Tongue (tissue), 2 donors: ENCODE data around the gene PPARD. TPM values are rescaled to one million over a fixed set of nuclear protein-coding genes. Genes with fewer than 3 reads are reported as not detected.
"Not testable (repeated sequence)": the region's sequence is repeated elsewhere in the genome, so short reads cannot be mapped to it uniquely, and the experiment has no call there.

ENCODE experiments used
- DNase-seq: peaks from one replicate; pipeline ENCODE4 v3.0.0-alpha.2; 2015
- total RNA-seq: library from RNA; depleted of rRNA; stranded (reverse); fragments of >200 nt; gene quantifications from one replicate; pipeline ENCODE4 v1.2.3, GENCODE V29; 2014

PPARD gene
- total RNA-seq, 1 donor from 2014 or later = 10.6 TPM

DNA sequence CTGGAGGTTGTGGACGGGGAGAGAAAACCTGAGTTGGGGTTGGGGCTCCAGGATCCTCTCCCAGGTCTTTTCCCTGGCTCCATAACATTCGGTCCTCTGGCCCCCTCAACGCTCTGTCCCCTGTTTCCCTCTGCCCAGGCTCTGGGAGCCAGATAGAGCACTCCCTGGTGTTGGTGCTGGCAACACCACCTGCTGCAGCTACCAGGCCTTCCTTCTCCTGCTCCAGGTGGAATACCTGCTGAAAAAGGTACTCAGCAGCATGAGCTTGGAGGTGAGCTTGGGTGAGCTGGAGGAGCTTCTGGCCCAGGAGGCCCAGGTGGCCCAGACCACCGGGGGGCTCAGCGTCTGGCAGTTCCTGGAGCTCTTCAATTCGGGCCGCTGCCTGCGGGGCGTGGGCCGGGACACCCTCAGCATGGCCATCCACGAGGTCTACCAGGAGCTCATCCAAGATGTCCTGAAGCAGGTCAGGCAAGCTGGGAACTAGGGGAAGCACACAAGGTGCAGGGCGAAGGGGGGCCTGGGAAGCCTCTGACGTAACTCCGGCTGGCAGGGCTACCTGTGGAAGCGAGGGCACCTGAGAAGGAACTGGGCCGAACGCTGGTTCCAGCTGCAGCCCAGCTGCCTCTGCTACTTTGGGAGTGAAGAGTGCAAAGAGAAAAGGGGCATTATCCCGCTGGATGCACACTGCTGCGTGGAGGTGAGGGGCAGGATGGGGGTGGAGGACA lies 30.1 kb upstream of the PPARD start:
- no peak for DNase-seq

DNA sequence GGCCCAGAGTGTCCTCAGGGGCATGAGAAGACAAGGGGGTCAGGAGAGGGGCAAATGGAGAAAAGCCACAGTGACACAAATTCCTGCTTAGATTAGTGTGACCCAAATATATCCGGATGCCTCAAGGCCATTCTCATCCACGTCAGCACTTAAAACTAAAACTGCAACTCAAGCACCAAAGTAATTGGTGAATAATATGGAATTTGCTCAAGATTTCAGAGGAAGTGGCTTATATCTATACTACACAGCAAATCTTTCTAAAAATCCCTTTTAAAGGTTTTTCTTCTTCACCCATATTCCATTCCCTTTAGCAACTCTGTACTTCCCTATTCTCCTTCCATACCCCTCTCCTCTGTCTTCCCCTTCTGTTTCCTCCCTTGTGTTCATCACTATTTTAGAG lies 29.6 kb upstream of the PPARD start:
- DNase-seq = no peak

DNA sequence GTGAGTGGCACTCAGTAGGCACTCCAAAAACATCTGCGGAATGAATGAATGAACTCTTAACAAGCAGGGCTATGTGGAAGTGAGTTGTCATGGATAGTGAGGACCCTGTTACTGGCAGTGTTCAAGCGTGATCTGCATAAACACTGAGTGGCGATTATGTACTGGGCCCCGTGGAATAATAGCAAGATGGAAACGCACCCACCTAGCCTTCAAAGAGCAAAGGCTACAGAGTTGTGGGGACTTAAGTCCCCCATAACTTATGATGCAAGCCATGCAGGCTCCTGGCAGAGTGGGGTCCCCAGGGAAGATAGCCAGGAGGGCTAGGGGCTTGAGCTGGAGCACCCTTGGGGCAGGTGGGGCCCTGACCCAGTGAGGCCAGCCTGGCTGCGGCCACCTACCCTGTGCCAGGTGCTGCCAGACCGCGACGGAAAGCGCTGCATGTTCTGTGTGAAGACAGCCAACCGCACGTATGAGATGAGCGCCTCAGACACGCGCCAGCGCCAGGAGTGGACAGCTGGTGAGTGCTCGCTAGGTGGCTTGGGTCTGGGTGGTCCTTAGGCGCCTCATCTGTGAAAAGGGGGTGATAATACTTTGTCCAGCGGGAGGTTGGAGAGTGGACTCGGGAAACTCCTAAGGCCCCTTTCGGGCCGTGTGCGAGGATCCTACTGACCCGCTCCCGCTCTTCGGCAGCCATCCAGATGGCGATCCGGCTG lies 24.7 kb upstream of the PPARD start:
- peak; percentile 61 for DNase-seq

DNA sequence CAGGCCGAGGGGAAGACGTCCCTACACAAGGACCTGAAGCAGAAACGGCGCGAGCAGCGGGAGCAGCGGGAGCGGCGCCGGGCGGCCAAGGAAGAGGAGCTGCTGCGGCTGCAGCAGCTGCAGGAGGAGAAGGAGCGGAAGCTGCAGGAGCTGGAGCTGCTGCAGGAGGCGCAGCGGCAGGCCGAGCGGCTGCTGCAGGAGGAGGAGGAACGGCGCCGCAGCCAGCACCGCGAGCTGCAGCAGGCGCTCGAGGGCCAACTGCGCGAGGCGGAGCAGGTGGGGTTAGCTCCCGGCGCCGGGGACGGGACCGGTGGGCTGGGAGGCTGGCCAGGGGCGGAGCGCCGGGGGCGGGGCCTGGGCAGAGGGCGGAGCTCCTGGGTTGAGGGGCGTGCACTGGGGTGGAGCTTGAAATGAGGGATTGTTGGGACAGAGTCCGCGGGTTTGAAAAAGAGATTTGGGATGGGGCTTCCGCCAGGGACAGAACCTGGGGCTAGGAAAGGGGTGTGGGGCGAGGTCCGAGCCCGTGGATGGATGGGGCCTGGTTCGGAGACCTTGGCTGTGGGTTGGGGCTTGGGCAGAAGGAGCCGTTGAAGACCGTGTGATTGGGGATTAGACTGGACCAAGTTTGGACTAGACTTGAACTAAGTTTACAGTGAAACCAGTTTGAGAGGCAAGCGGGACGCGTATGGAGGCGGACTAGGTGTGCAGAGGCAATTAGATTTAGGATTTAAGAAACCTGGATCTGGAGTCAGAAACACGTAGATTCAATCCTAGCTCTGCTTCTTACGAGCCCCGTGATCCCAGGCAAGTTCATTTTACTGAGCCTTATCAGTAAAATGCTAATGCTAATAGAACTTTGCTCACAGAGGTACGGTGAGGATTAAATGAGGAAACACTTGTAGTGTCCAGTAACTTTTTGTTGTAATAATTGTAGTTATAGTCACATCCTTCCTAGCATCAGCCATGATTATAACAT lies 23.9 kb upstream of the PPARD start:
- peak; percentile 93 for DNase-seq

DNA sequence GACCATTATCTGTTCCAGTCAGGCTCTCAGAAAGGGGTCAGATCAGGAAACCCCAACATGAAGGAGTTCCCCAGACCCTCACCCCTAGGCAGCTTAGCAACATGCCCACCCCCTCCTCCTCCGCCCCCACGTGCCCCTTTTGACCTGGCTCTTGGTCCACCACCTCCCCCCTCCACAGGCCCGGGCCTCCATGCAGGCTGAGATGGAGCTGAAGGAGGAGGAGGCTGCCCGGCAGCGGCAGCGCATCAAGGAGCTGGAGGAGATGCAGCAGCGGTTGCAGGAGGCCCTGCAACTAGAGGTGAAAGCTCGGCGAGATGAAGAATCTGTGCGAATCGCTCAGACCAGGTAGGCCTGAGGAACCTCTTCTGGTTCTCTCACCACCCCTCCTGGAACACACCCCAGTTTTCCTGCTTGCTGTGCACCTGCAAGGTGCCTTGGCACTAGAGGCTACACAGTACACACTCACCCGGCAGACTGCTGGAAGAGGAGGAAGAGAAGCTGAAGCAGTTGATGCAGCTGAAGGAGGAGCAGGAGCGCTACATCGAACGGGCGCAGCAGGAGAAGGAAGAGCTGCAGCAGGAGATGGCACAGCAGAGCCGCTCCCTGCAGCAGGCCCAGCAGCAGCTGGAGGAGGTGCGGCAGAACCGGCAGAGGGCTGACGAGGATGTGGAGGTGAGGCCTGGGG lies 22.9 kb upstream of the PPARD start:
- no peak for DNase-seq

DNA sequence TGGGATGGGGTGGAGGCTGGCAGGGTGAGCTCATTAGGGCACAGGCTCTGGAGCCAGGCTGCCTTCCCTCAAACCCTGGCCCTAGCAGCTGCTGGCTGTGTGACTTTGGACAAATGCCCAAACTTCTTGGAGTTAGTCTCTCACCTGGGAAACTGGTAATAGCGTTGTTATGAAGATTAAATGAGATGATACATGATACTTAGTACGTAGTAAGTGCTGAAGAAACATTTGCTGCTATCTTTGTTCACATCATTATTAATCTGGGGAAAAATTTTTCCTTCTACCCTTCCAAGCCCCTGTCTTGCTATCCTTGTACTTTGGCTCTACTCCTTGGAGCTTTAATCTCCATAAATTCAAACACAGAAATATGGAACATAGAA lies 22.3 kb upstream of the PPARD start:
- DNase-seq = no peak

DNA sequence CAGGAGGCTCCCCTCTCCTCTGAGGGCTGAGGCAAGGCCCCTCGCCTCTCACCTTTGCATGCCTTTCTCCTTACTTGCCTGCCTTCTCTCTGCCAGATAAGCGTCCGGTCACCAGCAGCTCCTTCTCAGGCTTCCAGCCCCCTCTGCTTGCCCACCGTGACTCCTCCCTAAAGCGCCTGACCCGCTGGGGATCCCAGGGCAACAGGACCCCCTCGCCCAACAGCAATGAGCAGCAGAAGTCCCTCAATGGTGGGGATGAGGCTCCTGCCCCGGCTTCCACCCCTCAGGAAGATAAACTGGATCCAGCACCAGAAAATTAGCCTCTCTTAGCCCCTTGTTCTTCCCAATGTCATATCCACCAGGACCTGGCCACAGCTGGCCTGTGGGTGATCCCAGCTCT lies 21.3 kb upstream of the PPARD start:
- no peak for DNase-seq

DNA sequence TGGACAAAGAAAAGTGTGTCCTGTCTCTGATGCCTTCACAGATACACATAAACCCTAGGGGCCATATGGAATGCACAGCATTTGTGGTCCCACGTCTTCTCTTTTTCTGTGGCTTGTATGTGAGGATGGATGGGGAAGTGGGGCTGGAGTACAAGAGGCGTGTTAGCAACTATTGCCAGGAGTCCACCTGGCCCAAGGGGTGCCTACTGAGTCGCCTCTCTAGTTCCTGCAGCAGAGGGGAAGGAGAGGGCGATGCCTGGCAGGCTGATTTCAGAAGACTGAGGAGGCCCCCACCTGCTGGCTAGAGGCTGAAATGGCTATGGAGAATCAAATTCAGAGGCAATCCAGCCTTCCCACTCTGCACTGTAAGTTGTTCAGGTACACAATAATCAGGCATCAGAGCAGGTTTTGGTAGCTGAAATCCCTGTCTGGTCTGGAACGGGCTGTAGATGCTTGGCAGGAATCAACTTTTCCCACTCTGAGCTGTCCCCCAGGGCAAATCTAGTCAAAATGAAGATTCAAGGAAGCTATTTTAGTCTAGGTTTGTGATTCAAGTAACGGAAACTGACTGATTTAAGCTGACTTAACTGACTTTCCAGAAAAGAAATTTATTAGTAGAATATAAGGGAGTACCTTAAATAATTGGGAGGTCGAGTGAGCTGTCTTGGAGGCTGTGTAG lies 14.9 kb upstream of the PPARD start:
- peak; percentile 59 for DNase-seq

DNA sequence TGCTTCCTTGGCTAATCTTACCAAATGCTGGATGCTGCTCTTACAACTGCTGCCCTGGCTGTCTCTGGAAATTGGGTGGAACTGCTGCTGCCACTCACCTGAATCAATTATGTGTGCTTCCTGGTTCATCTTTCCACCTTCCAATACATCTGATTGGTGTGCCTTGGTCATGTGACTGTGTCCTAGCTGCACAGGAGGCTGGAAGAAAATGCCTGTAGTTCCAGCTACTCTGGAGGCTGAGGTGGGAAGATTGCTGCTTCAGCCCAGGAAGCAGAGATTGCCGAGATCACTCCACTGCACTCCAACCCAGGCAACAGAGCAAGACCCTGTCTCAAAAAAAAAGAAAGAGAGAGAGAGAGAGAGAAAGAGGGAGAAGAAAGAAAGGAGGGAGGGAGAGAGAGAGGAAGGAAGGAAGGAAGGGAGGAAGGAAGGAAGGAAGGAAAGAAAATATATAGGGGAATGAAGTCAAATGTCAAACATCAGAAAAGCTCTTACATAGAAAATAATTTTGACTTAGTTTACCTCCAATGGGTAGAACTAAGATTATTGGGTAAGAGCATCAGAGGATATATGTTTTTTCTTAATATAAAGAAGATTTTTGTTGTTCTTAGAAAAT lies 14.1 kb upstream of the PPARD start:
- DNase-seq = no peak

DNA sequence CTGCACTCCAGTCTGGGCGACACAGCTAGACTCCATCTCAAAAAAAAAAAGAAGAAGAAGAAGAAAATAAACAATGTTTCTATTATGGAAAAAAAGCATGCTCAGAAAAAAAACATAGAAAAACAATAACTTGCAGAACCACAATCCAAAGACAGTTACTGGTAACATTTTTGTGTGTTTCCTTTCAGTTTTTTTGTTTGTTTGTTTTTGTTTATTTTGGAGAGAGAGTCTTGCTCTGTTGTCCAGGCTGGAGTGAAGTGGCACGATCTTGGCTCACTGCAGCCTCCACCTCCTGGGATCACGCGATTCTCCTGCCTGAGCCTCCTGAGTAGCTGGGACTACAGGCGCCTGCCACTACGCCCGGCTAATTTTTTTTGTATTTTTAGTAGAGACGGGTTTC lies 13.4 kb upstream of the PPARD start:
- DNase-seq = not testable (repeated sequence)

DNA sequence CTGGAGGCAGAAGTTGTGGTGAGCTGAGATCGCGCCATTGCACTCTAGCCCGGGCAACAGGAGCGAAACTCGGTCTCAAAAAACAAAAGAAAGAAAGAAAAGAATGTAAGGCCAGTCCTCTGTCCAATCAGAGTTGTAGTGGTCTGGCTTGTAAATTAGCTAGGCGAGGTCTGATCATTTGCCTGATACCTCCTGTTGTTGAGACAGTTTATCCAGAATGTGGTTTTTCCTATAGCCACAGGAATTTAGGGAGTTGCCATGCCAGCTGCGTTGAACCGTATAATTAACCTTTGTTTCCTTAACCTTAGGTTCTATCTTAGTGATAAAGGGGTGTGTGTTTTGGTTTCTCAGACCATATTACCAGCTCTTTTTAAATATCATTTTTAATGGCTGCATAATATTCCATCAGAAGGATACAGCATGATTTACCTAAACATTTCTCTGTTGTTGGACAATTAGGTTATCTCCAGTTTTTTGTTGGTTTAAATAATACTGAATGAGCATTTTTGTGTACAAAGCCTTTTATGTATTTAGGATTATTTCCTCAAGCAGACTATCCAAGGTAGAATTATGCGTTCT lies 11.7 kb upstream of the PPARD start:
- DNase-seq = no peak

DNA sequence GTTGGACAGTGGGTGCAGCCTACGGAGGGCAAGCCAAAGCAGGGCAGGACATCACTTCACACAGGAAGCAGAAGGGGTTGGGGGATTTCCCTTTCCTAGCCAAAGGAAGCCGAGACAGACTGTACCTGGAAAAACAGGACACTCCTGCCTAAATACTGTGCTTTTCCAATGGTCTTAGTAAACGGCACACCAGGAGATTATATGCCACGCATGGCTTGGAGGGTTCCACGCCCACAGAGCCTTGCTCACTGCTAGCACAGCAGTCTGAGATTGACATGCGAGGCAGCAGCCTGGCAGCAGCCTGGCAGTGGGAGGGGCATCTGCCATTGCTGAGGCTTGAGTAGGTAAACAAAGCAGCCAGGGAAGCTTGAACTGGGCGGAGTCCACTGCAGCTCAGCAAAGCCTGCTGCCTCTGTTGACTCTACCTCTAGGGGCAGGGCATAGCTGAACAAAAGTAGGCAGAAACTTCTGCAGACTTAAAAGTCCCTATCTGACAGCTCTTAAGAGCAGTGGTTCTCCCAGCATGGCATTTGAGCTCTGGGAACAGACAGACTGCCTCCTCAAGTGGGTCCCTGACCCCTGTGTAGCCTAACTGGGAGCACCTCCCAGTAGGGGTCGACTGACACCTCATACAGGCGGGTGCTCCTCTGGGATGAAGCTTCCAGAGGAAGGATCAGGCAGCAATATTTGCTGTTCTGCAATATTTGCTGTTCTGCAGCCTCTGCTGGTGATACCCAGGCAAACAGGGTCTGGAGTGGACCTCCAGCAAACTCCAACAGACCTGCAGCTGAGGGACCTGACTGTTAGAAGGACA lies 10.1 kb upstream of the PPARD start:
- DNase-seq = not testable (repeated sequence)

DNA sequence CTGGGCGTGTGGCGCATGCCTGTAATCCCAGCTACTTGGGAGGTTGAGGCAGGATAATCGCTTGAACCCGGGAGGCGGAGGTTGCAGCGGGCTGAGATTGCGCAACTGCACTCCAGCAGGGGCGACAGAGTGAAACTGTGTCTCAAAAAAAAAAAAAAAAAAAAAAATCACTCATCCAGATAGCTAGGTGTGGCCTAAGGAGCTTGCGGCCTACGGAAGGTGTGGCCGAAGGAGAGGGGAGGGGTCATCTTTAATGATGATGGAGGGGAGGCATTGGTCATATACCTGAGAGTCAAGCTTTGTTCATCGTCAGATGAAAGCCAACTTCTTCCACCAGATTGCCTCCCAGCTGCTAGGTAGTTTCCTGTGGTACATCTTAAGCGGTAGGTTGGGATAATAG lies 801 bp upstream of the PPARD start:
- no peak for DNase-seq

DNA sequence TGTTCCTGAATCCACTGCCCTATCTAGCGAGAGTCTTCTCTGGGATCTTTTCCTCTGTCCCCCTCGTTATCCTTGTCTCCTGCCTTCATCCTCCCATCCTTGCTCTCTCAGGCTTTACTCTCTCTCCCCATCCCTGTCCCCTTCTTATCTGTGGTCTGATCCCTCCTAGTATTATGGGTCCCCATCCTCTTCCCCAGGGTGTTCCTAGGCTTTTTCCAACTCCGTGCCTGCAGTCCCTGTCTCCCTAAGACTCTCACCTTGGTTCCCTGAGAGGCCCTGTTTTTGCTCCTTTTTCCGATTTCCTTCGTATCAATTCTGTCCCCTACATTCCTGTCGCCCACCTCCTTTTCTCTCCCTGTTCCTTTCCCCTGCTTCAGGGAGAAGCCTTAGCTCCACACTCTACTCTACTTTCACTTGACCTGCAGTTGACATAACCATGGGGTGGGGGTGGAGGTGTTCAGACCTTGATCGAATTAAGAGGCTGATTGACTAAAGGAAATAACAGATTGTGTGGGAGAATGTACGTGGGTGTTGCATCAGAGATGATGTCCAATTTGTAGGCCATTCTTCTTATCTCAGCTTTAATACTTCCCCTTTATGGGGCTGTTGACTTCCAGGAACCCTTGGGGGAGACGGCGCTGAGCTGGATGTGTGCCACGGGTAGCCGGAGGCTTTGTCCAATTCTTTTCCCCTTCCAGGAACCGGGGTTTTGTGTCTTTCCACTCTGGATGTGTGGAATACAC lies 905 bp downstream of the PPARD start:
- peak; percentile 21 for DNase-seq

DNA sequence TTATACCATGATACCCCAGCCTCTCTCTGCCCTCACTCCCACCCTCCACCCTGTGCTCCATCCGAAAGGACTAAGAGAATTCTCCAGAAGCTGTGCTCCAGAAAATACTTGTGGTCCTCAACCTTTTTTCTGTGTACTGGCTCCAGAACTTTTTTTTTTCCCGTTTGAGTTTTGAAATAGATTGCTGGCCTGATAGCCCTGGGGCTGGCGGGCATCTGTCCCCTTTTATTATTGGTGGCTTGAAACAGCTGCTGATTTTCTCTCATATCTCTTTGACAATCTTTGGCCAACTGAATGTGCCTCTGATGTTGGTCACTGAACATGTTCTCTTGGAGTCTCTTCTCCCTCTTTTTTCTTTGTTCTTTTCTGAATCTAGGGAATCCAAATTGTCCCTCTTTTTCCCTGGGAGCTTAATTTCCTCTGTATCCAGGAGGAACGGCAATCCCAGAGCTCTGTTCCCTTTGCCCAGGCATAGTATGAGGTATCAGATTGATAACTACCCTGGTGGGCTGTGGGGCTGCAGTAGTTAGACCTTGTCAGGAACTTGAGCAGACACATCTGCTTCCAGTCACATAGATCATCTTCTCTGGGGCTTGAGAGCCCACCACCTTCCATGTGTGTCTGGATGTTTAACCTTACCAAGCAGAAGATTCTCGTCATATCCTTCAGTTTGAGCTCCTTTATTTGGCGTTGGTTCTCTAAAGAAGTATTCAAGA lies 1.6 kb downstream of the PPARD start:
- DNase-seq = no peak

DNA sequence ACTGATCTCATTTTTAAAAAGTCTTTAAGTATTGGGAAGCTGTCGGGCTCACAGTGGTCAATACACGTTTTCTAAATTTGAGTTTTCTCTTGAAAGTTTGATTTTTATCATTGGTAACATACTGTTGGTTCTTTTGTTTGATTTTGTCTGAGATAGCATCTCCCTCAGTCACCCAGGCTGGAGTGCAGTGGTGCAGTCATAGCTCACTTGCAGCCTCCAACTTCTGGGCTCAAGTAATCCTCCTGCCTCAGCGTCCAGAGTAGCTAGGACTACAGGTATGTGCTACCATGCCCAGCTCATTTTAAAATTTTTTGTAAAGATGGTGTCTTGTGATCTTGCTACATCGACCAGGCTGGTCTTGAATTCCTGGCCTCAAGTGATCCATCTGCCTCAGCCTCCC lies 9.1 kb downstream of the PPARD start:
- no peak for DNase-seq

DNA sequence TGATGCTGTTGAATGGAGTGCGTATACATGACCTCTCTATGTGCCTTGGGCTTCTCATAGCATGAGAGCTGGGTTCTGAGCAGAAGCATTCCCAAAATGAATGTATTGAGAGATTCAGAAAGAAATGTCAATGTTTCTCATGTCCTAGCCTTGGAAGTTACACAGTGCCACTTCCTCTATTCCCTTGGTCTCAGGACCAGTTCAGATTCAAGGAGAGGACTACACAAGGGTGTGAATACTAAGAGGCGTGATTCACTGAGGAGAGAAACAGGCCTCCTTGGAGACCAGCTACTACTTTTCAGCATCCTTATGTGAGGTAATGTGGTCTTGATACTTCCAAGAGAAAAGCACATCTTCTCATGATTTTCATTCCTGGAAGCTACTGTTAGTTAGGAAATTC lies 10.4 kb downstream of the PPARD start:
- no peak for DNase-seq

DNA sequence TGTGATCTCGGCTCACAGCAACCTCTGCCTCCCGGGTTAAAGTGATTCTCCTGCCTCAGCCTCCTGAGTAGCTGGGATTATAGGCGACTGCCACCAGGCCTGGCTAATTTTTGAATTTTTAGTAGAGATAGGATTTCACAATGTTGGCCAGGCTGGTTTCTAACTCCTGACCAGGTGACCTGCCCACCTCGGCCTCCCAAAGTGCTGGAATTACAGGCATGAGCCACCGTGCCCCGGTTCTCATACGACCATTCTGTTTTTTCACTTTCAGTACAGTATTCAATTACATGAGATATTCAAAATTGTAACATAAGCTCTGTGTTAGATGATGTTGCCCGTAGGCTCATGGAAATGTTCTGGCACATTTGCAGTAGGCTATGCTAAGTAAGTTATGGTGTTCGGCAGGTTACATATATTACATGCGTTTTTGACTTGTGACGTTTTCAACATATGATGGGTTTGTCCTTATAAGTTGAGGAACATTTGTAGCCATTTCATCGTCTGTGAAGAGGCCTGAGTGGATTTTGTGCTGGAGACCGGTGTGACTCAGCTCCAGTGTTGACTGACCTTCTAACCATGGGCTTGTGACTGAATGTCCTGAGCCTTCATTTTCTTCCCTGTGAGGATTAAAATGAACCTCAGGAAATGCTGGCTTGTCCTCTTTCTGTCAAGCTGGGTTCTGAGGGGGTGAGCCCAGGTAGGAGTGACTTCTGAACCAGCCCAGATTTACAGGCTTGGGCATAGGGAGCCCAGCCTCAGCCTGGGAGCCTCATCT lies 12.2 kb downstream of the PPARD start:
- no peak for DNase-seq
